Hippocampal formation (tissue), 2 donors: ENCODE results near the gene TBX4.

ENCODE experiments used
- DNase-seq, 2 donors: peaks; one replicate each; lab custom pipeline; 2025; lab: John Stamatoyannopoulos, UW

TBX4 gene

DNA sequence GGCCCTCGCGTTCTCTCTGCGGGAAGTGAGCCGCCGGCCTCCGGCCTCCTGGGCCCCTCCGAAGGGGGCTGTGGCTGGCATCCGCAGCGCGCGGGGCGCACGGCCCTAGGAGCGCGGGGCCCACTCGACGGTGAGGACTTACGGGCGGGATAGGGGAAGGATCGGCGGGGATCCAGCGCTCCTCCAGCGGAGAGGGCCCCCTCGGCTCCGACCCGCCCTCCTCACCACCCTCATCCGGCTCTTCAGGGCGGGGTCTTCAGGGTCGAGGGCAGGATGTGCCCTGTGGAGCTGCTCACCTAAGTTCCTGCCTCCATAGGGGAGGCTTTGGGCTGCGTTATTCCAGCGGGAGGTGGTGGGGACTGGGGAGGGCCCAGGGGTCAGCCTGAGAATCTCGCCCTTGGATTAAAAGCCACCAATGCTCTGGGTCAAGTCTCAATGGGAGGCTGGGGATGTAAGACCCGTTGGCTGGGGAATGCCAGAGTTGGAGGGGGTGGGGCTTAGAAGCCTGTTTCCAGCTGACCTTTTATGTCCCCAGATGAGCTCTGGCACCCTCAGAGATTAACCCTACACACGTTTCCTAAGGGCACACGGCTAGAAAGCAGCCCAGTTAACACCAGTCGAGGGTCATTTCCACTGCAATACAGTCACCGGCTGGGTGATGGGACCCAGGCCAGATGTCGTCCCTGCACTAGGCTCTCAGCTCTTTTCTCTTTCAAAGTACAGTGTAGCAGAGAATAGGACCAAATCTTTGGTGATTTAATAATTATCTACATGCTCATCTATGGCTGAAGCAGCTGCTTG lies 39.2 kb upstream of the TBX4 start:
- no peak for DNase-seq

DNA sequence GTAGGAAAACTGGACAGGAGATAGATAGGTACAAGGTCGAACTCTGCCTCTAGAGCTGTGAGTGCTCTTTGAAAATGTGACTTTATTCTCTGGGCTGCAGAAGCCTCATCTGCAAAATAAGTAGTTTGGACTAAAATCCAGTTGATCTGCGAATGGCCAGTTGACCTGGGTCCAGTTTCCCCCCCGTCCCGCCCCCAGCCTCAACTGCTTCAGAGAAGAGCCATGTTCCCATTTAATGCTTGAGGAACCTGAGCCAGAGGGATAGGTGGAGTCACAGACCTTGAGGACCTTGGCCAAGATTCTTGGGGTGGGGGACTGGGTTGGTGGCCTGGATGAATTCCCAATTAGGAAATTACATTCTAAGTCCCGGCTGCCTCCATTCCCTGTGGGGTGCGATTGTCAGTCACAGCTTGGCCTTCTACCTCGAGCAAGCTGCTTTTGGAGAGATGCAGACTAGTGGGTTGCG lies 38.5 kb upstream of the TBX4 start:
- DNase-seq = no peak

DNA sequence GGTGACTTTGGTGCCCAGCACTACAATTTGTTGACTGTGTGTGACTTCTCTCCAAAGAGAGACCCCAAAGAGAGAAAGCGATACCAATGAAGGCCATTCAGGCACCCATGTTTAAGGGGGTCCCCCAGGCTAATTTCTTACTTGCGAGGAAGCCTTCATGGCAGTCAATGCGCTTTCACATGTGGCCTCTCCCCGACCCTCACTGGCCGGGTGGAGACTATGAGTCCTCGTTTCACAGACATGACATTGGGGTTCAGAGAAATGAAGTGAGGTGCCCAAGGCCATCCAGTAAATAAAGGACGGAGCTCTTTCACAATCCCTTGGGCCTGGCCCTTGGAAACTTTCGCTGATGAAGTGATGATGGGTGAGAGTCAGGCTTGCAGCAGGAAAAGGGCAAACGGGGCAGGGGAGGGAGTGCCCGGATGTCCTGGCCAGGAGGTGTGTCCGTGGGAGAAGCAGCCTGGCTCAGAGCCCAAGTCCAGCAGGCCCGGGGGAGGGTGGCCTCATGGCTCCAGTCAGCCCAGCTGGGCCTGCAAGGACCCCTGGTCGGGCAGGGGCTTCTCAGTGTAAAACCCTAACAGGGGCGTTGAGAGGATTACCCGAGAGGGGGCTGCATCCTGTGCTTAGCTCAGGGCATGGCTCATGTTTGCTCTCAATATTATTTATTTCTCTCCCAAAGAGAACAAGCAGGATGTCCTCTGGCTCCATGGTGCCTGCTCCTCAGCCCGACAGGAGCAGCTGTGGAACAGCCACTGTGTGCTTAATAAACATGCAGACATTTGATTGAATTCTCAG lies 37.9 kb upstream of the TBX4 start:
- no peak for DNase-seq

DNA sequence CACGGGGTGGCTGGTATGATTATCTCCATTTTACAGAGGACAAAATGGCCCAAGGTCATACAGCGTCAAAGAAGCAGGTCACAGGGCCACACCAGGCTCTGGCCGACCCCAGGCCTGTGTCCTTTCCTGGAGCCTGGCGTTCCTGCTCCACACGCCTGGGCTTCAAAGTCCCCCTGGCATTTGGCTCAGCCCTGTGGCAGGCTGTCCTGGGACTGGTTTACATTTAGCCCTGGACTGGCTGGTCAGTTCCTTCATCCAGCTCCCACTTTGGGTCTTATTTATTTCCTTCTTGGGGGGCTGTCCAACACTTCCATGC lies 37.3 kb upstream of the TBX4 start:
- no peak for DNase-seq

DNA sequence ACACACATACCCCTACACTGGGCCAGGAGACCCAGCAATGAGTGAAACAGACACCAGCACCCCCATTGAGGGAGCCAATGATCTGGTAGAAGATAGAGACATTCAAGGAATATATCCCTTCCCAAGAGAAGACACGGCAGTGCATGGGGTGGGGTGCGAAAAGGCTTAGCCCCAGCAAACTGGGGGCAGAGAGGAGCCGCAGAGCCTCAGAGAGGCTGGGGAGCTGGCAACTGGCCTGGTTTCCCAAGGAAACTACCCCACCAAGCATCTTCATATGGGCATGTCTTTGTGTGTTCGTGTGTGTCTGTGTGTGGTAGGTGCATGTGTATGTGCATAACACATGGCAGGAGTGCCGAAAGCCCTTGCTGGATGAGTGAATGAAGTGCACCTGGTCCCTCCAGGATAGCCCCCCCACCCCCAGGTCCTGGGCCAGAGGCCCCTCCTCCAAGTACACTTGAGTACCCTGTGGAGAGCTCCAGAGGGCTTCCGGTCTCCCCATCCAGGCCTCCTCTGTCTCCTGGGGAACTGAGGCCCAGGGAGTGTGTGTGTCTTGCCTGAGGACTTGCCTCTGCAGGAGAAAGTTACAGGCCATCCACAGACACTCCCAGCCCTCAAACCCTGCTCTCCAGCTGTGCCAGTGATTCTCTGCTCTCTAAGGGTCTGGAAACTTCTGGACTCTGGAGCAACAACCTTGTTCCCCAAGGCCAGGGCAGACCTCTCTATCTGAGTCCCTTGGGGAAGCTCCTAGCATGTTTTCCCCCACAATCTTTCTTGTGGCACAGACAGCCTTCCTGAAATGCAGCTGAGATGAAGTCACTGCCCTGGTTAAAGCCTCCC lies 36.6 kb upstream of the TBX4 start:
- DNase-seq = no peak

DNA sequence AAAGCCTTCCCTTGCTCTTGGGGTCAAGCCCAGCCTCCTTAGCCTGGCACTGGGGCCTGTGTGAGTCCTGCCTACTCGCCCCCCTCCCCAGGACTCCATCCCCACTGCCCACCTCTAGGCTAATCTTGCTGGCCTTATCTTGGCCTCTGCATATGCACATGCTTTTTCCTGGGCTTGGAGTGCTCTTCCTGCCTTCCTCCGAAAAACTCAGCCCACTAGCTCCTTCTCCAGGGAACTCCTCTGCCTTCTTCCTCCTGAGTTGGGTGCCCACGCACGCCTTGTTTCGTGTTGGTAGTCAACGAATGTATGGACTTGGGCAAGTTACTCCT lies 36.0 kb upstream of the TBX4 start:
- no peak for DNase-seq

DNA sequence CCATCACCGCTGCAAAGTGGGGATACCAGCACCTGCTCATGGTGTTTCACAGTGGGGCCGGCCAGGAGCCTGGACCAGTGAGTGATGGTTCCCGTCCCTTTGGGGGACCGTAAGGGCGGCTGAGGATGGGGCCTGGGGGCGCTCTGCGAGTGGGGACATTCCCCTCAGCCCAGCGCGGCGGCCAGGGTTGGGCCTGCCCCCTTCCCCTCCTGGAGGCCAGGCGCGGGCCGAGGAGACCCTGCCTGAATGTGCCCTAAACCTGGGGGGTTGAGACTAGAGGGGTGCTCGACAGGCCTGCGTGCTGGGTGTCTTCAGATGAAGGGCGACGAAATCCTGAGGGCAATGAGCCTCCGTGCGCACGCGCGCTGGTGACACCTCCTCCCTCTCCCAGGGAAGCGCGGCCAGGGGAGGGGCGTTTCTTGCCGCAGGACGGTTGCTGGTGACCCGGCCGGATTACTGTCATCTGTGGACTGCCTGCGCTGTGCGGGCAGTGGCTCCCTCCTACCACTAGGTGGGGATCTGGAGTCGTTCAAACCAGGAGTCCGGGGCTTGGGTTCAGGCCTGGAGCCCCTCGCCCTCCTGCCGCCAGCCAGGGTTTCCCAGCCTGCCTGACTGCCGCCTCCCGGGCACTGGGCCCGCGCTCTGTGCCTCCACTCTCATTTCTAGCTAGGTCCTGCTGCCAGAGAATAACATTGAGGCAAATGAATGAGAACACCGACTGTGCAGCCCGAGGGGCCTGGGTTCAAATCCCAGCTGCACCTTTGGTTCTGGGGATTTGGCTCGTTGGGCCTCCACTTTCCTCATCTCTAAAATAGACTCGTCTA lies 35.5 kb upstream of the TBX4 start:
- DNase-seq = peak; percentile 45 to 59

DNA sequence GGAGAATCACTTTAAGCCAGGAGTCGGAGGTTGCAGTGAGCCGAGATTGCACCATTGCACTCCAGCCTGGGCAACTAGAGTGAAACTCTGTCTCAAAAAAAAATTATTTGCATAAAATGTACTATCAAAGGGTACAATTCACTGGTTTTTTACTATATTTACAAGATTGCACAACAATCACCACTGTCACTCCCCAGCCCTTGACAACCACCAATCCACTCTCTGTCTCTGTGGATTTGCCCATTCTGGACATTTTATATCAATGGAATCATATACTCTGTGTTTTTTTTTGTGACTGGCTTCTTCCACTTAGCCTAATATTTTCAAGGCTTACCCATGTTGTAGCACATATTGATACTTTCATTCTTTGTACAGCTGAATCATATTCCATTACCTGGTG lies 33.8 kb upstream of the TBX4 start:
- no peak for DNase-seq

DNA sequence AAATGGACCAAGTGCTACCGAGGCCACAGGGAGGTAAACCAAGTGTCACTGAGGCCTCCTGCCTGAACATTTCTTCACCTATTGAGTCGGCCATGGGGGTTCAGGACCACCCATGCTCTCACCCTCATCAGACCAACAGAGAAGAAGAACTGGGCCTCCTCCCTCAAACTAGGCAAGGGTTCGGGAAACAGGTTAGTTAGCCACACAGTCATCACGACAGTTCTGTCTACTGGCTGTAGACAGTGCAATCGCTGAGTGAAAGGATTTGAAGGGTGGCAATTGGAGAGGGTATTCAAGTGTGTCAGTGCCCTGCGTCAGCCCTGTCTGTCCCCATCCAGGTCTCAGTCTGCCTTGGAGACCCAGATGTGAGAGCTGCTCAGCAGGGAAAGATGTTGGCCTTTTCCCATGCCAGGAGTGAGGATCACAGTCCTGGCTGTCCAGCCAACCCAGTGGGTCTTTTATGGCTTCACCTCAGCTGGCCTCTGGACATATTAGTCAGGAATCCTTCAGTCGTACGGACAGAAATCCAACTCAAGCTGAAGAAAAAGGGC lies 32.7 kb upstream of the TBX4 start:
- DNase-seq = no peak

DNA sequence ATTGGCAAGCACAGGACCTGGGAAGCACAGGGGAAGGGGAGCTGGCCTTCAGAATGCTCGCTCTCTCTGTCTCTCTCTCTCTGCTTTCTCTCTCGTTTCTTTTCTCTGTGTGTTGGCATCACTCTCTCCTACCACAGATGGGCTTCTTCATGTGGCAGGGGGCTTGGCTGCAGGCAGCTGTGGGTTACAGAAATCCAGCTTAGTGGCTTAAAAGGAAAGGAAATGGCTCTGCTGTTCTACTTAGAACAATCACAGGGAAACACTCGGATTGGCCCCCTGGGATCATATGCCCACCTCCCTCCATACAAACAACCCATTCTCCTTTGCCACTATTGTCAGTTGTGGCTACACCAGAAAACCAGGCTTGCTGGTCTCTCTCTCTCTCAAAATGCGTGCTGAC lies 32.2 kb upstream of the TBX4 start:
- no peak for DNase-seq

DNA sequence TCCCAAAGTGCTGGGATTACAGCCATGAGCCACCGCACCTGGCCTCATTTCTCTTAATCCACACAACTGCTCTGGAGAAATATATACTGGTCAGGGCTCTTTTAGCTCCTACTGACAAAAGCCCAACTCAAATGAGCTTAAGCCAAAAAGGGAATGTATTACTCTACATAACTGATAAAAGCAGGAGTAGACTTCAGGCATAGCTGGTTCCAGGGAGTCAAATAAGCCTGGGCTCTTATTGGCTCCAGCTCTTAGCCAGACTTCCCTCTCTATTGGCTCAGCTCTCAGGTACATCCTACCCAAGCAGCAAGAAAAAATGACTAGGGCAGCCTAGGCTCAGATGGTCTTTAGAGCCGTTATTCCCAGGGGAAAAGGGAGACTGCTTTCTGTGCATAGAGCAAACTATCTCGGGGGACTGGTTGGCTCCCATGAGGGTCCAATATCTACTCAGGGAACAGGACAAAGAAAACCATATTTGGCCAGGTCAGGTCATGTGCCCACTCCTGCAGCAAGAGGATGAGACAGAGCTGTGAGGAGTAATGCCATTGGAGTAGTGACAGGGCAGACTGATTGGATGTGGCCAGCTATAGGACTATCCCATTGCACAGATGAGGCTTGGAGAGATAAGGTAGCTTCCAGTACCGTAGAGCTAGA lies 31.4 kb upstream of the TBX4 start:
- no peak for DNase-seq

DNA sequence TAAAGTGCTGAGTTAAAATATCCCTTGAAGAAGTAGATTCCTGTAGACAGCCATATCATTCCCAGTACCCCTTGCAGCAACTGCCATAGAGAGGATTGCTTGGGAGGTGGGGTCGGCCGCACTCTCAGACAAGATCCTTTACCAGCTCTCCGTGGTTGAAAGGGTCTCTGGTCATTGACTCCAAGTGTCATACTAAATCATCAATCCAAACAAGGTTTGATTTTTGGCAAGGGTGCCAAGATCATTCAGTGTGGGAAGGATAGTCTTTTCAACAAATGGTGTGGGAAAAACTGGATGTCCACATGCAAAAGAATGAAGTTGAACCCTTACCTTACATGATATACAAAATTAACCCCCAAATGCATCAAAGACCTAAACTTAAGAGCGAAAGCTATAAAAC lies 30.8 kb upstream of the TBX4 start:
- DNase-seq = no peak

DNA sequence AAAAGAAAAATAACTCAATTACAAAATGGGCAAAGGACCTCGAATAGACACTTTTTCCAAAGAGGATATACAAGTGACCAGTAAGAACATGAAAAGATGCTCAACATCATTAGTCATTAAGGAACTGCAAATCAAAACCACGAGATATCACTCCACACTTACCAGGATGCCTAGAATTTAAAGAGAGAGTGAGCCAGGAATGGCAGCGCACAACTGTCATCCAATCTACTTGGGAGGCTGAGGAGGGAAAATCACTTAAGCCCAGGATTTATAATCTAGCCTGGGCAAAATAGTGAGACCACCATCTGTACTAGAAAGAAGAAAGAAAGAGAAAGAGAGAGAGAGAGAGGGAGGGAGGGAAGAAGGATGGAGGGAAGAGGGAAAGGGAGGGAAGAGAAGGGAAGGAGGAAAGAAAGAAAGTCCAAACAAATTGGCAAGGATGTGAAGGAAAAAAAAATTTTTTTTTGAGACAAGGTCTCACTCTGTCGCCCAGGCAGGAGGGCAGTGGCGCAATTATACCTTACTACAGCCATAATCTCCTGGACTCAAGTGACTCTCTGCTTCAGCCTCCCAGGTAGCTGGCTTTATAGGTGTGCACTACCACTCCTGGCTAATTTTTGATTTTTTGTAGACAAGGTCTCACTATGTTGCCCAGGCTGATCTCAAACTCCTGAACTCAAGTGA lies 30.0 kb upstream of the TBX4 start:
- DNase-seq = no peak

DNA sequence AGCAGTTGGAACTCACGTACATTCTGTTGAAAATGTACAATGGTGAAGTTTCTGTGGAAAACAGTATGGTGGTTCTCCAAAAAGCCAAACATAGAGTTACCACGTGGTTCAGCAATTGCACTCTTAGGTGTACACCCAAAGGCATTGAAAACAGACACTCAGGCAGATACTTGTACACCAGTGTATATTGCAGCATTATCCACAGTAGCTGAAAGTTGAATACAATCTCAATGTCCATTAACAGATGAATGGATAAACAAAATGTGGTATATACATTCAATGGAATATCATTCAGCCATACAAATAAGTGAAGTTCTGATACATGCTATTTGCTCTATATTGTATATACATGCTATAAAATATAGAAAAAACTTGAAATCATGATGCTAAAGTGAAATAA lies 29.4 kb upstream of the TBX4 start:
- no peak for DNase-seq

DNA sequence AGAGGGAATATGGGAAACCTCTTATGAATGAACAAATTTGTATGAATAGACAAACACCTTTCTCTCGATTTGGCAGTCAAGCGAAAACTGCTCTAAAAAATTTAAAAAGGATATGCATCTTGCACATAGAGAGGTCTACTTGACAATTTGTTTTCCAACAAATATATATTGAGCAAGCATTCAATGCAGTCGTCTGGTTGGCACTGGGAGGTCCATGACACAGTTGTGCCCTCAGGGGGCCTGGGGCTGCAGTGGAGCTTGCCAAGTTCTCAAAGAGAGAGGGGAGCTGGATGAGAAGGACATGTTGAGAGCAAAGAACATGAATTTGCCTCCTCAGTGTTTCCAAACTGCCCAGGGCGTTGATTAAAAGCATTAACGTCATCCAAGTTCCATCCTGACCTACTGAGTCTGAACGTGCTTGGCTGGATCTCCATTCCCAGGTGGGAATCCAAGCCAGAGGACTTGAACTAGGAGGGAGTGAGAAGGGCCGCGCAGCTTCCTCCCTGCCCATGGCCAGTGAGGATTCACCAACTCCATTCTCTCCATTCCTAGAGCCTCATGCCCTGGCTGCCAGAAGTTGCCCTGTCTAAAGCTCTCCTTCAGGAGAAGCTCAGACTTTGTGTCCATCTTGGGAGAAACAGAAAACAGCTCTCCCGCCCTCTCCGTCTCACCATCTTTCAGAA lies 28.1 kb upstream of the TBX4 start:
- DNase-seq = no peak

DNA sequence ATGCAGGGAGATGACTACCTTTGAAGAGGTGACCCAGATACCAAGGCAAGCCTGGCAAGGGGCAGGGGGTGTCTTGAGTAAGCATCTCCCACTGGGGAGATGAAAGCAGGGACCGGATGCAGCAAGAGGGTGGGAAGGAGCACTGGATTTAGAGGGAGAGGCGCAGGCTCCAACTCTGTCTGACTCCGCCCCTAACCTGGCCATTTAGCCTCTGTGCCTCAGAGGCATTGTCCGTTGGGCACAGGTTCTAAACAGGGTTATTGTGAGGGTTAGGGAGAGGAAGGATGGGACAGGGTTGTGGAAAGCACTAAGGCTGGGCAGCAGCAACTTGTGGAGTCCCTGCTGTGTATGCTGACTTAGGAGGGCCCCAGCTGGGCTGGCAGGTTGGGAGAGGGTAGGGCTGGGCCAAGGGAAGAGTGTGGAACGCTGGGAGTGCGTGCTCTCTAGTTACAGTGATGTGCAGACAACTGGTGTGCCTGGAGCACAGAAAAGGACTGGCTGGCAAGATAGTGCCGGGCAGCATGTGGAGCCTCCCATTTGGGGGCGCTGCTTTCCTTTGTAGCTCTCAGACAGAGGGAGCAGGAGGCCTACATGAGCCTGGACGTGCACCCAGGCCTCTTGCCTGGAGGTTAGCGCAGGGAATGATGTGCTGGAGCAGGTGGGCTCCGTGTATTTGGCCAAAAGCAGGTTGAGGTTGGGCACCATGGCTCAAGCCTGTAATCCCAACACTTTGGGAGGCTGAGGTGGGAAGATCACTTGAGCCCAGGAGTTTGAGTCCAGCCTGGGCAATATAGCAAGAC lies 26.3 kb upstream of the TBX4 start:
- DNase-seq = no peak

DNA sequence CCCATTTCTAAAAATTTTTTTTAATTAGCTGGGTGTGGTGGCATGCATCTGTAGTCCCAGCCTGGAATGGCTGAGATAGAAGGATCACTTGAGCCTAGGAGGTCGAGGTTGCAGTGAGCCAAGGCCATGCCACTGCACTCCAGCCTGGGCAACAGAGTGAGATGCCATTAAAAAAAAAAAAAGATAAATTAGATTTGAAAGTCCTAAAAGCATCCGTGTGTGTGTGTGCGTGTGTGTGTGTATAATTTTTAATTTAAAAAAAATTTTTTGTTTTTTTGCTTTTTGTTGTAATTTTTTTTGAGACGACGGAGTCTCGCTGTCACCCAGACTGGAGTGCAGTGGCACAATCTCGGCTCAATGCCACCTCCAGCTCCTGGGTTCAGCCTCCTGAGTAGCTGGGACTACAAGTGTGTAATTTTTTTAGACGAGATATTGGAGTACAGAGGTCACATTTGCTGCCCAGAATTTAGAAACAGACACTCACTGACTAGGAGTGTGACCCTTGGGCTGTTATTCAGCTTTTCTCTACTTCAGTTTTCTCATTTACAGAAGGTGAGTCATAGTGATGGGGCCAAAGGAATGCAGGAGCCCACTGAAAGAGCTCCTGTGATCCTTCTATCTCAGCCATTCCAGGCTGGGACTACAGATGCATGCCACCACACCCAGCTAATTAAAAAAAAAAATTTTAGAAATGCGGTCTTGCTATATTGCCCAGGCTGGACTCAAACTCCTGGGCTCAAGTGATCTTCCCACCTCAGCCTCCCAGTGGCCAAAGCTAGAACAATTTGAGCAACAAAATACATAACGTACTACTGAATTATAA lies 25.5 kb upstream of the TBX4 start:
- DNase-seq = no peak

DNA sequence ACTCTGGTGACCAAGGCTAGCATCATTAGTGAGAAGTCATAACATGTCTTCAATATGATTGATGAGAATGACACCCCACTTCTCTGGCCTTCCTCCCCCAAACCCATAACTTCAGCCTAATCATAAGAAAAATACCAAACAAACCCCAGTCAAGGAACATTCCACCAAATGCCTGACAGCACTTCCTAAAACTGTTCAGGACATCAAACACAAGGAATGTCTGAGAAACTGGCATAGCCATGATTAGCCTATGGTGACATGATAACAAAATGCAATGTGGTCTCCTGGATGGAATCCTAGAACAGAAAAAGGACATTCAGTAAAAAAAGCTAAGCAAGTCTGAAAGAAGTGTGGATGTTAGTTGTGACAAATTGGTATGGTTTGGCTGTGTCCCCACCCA lies 24.7 kb upstream of the TBX4 start:
- no peak for DNase-seq
